Common myeloid progenitor, CD34-positive (primary cell): ENCODE measurements around the gene ASTN2.

ENCODE experiments used
- CTCF ChIA-PET: fragments of 350-600 bp; sonication (Branson Sonifier 250); formaldehyde crosslinking; loops from one replicate; lab custom pipeline; 2021; ENCODE audit warnings: antibody characterized with exemption; lab: Charles Lee
- POLR2A ChIA-PET: fragments of 350-600 bp; sonication (Branson Sonifier 250); formaldehyde crosslinking; loops from one replicate; lab custom pipeline; 2021; ENCODE audit warnings: antibody characterized with exemption; lab: Charles Lee
- DNase-seq, 3 donors: peaks; one replicate each; pipeline versions ENCODE4 v3.0.0 to v3.0.0-alpha.2; 2013
- H3K27ac ChIP-seq, 2 experiments: 1 replicate in 1 of 2; 2 replicates in 1 of 2; pipeline ENCODE4 v1.7.0; 2013; ENCODE audit warnings: inconsistent platforms in 2 of 2, low read length in 2 of 2, mild to moderate bottlenecking in 2 of 2, low read depth in 1 of 2, moderate library complexity in 1 of 2; ENCODE audit not compliant: severe bottlenecking in 2 of 2, insufficient read depth in 1 of 2, poor library complexity in 1 of 2
- H3K27me3 ChIP-seq, 5 experiments: replicated peaks in 2 of 5; 1 replicate in 3 of 5; 2 replicates in 2 of 5; pipeline versions ENCODE4 v1.6.1 to v1.7.0; 2013; ENCODE audit warnings: low read length in 4 of 5, mild to moderate bottlenecking in 2 of 5, moderate library complexity in 2 of 5, inconsistent platforms in 1 of 5; ENCODE audit not compliant: insufficient read depth in 5 of 5, control insufficient read depth in 4 of 5
- H3K36me3 ChIP-seq, 4 experiments: 1 replicate in 2 of 4; 2 replicates in 2 of 4; pipeline versions ENCODE4 v1.6.1 to v1.7.0; 2013; ENCODE audit warnings: low read length in 3 of 4, control low read depth in 1 of 4, mild to moderate bottlenecking in 1 of 4; ENCODE audit not compliant: control insufficient read depth in 4 of 4, insufficient read depth in 4 of 4
- H3K4me1 ChIP-seq, 4 experiments: 1 replicate in 3 of 4; 2 replicates in 1 of 4; pipeline versions ENCODE4 v1.6.1 to v1.7.1; 2013; ENCODE audit warnings: low read length in 3 of 4, mild to moderate bottlenecking in 3 of 4, control low read depth in 1 of 4, inconsistent platforms in 1 of 4, moderate library complexity in 1 of 4; ENCODE audit not compliant: control insufficient read depth in 4 of 4, insufficient read depth in 4 of 4; ENCODE audit errors: control extremely low read depth in 1 of 4
- H3K4me3 ChIP-seq, 7 experiments: 1 replicate in 4 of 7; 2 replicates in 3 of 7; pipeline versions ENCODE4 v1.5.1 to v1.7.0; 2013; ENCODE audit warnings: mild to moderate bottlenecking in 7 of 7, low read length in 6 of 7, moderate library complexity in 6 of 7, inconsistent platforms in 2 of 7, low read depth in 2 of 7, control low read depth in 1 of 7; ENCODE audit not compliant: insufficient read depth in 4 of 7, control insufficient read depth in 1 of 7; ENCODE audit errors: extremely low read depth in 1 of 7
- H3K9me3 ChIP-seq, 5 experiments: 1 replicate in 4 of 5; 2 replicates in 1 of 5; pipeline versions ENCODE4 v1.6.1 to v1.7.1; 2013; ENCODE audit warnings: low read length in 4 of 5, mild to moderate bottlenecking in 2 of 5, inconsistent platforms in 1 of 5, low read depth in 1 of 5, moderate library complexity in 1 of 5; ENCODE audit not compliant: control insufficient read depth in 4 of 5, insufficient read depth in 2 of 5; ENCODE audit errors: control extremely low read depth in 1 of 5
- WGBS: methylation state at CpG from one replicate; pipeline ENCODE4 v1.1.5; 2013; ENCODE audit not compliant: insufficient coverage; 5-methylcytosine and 5-hydroxymethylcytosine counted together

The ASTN2 gene

DNA sequence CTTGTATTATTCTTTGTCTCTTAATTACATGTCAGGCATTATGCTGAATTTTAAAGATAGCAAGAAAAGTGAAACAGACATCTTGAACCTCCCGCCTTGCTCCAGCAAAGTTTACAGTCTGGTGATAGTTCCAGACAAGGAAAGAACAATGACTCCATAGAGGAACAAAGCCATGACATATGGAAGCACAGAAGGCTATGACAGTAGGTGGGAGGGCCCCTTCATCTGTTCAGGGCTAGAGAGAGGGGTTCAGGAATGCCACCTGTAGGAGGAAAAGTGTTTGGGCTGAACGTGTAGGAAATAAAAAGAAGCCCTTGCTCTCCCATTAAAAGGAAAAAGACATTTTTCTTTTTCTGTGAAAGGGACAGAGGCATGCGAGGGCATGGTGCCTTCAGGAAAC lies 412.2 kb downstream of the ASTN2 start:
- Histone ChIP-seq H3K27ac (no peak overlapping the region), H3K36me3 (no peaks in the 10 kb centered on the region), H3K9me3 (no peaks in the 10 kb centered on the region), H3K27me3 (no peaks in the 10 kb centered on the region), H3K4me3 (no peak overlapping the region), H3K4me1 (peaks cover 0 to 2% (median 0%) of the 10 kb centered on the region in 4 experiments)
- ChIA-PET POLR2A (no interaction called here), CTCF (no interaction called here)
- WGBS: 100% methylated on average over 1 of the region's 3 CpGs
- DNase-seq: no peak

DNA sequence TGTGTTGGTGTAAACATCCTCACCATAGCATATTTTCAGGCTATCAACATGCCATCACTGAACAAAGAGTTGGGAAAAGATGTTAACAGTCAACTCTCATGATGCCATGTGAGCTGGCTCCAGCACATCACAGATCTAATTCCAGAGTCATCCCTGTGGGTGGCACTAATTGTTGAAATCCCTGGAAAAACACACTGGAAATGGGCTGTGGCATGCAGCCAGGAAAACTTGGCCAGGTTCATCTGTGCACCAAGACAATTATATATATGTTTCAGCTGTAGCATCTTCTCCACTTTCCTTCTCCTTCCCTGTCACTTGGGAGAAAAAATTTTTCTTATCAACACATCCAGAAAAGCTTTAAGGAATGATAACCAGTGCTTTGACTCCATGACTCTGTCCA lies 414.0 kb downstream of the ASTN2 start:
- DNase-seq: no peak
- CTCF ChIA-PET: no interaction called here

DNA sequence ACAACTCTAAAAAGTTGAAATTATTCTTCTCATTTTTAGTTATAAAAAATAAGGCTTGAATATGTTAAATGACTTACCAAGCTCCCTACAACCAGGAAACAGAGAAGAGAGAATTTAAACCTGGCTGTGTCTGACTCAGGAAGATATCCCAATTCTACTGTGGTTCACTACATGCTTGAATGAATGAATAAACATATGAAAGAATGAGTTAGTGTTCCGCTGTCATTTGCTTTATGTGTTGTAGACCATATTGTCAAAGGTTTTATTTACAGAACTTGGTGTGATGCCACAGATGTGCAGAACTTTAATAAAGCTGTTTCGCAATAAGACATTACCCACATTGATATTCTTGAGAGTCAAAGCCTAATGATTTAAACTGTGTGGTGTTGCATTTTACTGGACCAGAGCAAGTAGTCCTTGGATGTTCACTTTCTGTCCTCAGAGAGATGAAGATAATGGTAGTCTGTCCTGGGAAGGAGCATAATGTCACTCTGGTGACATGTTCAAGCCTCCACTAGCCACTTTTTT lies 414.6 kb downstream of the ASTN2 start:
- WGBS: 100% methylated on average over 1 of the region's 2 CpGs
- Histone ChIP-seq H3K27ac (no peak overlapping the region), H3K36me3 (no peaks in the 10 kb centered on the region), H3K4me1 (no peaks in the 10 kb centered on the region), H3K27me3 (no peaks in the 10 kb centered on the region), H3K4me3 (no peak overlapping the region), H3K9me3 (no peaks in the 10 kb centered on the region)
- DNase-seq: no peak
- ChIA-PET POLR2A (no interaction called here), CTCF (no interaction called here)

More for the DNA sequence above, 414.0 kb downstream of the ASTN2 start:
- no peak overlapping the region for H3K27ac ChIP-seq
- H3K4me3 ChIP-seq: no peak overlapping the region
- H3K9me3 ChIP-seq: no peaks in the 10 kb centered on the region
- POLR2A ChIA-PET: no interaction called here
- H3K4me1 ChIP-seq: peaks cover 0 to 2% (median 0%) of the 10 kb centered on the region in 4 experiments
- no peaks in the 10 kb centered on the region for H3K36me3 ChIP-seq
- H3K27me3 ChIP-seq: no peaks in the 10 kb centered on the region

DNA sequence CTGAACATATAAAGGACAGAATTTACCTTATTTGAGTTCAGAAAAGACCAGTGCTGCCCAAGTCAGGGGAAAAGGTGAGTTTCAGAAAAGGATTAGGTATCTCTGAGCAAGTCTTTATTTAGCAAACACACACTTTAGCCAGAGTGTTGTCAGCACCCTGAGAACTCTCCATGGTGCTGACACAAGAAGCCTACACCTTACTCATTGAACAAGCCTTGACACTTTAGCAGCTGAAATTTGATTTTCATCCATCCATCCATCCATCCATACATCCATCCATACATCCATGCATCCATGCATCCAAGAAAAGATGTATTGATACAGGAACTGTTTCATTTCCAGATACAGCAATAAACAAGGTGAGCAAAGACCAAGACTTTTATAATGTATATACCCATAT lies 416.6 kb downstream of the ASTN2 start:
- CTCF ChIA-PET: interaction anchor here (1.4 kb wide), 1 partner anchor 53 kb away, joined by 3 read pairs; no protein-coding TSS in a partner anchor
- Histone ChIP-seq H3K4me1 (no peaks in the 10 kb centered on the region), H3K27me3 (no peaks in the 10 kb centered on the region), H3K36me3 (no peaks in the 10 kb centered on the region), H3K4me3 (no peak overlapping the region), H3K9me3 (no peaks in the 10 kb centered on the region), H3K27ac (no peak overlapping the region)
- POLR2A ChIA-PET: no interaction called here
- peak; percentile 42 to 73 (median 57) for DNase-seq

DNA sequence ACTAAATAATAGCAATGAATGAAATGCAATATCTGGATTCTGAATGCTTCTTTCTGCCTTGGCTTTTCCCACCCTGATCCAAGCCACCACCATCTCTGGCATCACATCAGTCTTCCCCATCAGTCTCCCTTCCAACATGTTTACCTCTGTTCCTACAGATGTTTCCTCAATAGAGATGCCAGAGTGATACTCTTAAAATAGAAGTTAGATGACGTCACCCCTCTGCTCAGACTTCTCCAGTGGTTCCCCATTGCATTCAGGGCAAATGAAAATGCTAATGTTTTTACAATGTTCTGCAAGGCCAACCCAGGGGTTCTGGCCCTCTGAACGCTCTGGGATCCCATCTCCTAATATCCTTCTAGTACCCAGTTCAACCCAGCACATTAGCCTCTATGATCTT lies 422.0 kb downstream of the ASTN2 start:
- DNase-seq: peak; percentile 56 to 92 (median 77)
- POLR2A ChIA-PET: no interaction called here
- CTCF ChIA-PET: no interaction called here
- Histone ChIP-seq H3K4me3 (no peak overlapping the region), H3K4me1 (peaks cover 3 to 38% (median 22%) of the 10 kb centered on the region in 4 experiments), H3K36me3 (no peaks in the 10 kb centered on the region), H3K27me3 (no peaks in the 10 kb centered on the region), H3K9me3 (no peaks in the 10 kb centered on the region), H3K27ac (no peak overlapping the region)
- 10% methylated on average over 2 of the region's 2 CpGs for WGBS

DNA sequence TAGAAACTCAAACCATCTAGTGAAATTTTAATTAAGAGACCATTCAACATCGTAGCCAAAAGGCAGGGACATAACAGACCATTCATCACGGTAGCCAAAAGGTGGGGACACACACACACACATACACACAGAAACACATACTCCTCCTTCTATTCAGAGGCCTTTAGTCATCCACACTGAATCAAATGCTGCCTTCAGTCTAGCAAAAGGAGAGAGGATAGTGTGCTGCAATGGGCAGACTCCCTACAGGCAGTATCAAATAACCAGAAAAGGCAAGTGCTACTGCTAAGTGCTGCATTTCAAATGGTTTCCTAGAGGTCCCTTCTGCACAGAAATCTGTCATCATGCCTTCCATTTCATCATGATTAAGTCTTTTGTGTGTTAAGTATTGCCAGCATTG lies 423.8 kb downstream of the ASTN2 start:
- no peaks in the 10 kb centered on the region for H3K9me3 ChIP-seq
- no peak overlapping the region for H3K4me3 ChIP-seq
- no peak overlapping the region for H3K27ac ChIP-seq
- no peak for DNase-seq
- ChIA-PET POLR2A (no interaction called here), CTCF (no interaction called here)
- H3K36me3 ChIP-seq: no peaks in the 10 kb centered on the region
- no peaks in the 10 kb centered on the region for H3K27me3 ChIP-seq
- peaks cover 5 to 54% (median 29%) of the 10 kb centered on the region in 4 experiments for H3K4me1 ChIP-seq
- no CpG with 5 or more reads among the region's 2 CpGs for WGBS

DNA sequence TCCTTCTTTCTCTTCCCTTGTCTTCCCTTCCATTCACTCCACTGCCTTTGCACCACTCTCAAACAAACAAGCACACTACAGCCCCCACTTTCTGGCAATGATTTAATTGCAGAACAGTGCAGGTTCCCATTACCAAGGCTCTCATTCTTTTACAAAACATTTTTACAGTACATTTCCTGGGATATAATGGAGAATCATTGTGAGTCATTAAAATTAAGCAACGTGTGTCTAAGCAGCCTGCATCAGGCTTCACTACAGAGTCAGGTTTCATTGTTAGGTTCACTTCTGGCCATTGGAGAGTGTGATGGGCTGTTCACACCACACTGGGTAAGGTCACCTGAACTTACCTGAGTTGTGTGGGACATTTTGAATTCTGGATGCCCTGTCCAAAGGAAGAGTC lies 424.3 kb downstream of the ASTN2 start:
- no peak overlapping the region for H3K27ac ChIP-seq
- no peaks in the 10 kb centered on the region for H3K36me3 ChIP-seq
- H3K9me3 ChIP-seq: no peaks in the 10 kb centered on the region
- peaks cover 7 to 59% (median 31%) of the 10 kb centered on the region in 4 experiments for H3K4me1 ChIP-seq
- DNase-seq: no peak
- CTCF ChIA-PET: no interaction called here
- 83% methylated on average over 1 of the region's 1 CpG for WGBS
- H3K27me3 ChIP-seq: no peaks in the 10 kb centered on the region
- POLR2A ChIA-PET: no interaction called here
- H3K4me3 ChIP-seq: no peak overlapping the region
